HTERT RPE-1 (cell line): ENCODE measurements around the gene HECA.
"Not testable (repeated sequence)": the region's sequence is repeated elsewhere in the genome, so short reads cannot be mapped to it uniquely, and the experiment has no call there.

Experiments used
- in situ Hi-C: fragments of 300-500 bp; cut with MboI; formaldehyde crosslinking; loops from 4 replicates; pipeline ENCODE4 v1.14.3; 2020; ENCODE audit warnings: low sequenced_read_pairs

Gene HECA

GRCh38 chr6:139134817-139135577 is at the start of gene HECA:
HECA (plus strand) TSS chr6:139135080; CDS start chr6:139135397, 317 bp downstream.
- in situ Hi-C loops: no loop called here

GRCh38 chr6:139091826-139092225 is 43.1 kb upstream of the HECA start:
- in situ Hi-C loops: no loop called here

- in situ Hi-C loops: no loop called here
Observed at GRCh38 chr6:139099984-139100383, 34.9 kb upstream of the HECA start.

GRCh38 chr6:139107051-139107450 is 27.8 kb upstream of the HECA start:
- in situ Hi-C loops: no loop called here

GRCh38 chr6:139108378-139108777 is 26.5 kb upstream of the HECA start:
- in situ Hi-C loops: no loop called here

- in situ Hi-C loops: no loop called here
Observed at GRCh38 chr6:139109558-139109957, 25.3 kb upstream of the HECA start.

- in situ Hi-C loops: no loop called here
Observed at GRCh38 chr6:139112146-139112545, 22.7 kb upstream of the HECA start.

- in situ Hi-C loops: no loop called here
Observed at GRCh38 chr6:139112561-139112960, 22.3 kb upstream of the HECA start.

- in situ Hi-C loops: no loop called here
Observed at GRCh38 chr6:139114746-139115145, 20.1 kb upstream of the HECA start.

- in situ Hi-C loops: no loop called here
Observed at GRCh38 chr6:139115989-139116758, 18.7 kb upstream of the HECA start.

- in situ Hi-C loops: no loop called here
Observed at GRCh38 chr6:139117734-139118133, 17.1 kb upstream of the HECA start.

- in situ Hi-C loops: no loop called here
Observed at GRCh38 chr6:139119552-139119951, 15.3 kb upstream of the HECA start.

- in situ Hi-C loops: not testable (repeated sequence)
Observed at GRCh38 chr6:139122823-139123222, 12.1 kb upstream of the HECA start.

GRCh38 chr6:139124887-139125672 is 9.8 kb upstream of the HECA start:
- in situ Hi-C loops: no loop called here

GRCh38 chr6:139126255-139126654 is 8.6 kb upstream of the HECA start:
- in situ Hi-C loops: no loop called here

- in situ Hi-C loops: no loop called here
Observed at GRCh38 chr6:139126931-139127330, 7.9 kb upstream of the HECA start.

GRCh38 chr6:139129284-139129683 is 5.6 kb upstream of the HECA start:
- in situ Hi-C loops: no loop called here

GRCh38 chr6:139131736-139132280 is 3.1 kb upstream of the HECA start:
- in situ Hi-C loops: no loop called here

- in situ Hi-C loops: no loop called here
Observed at GRCh38 chr6:139133262-139134063, 1.4 kb upstream of the HECA start.

GRCh38 chr6:139134064-139134395 is 850 bp upstream of the HECA start:
- in situ Hi-C loops: no loop called here
